ENCODE data around the gene MTF1.

MTF1 gene

DNA sequence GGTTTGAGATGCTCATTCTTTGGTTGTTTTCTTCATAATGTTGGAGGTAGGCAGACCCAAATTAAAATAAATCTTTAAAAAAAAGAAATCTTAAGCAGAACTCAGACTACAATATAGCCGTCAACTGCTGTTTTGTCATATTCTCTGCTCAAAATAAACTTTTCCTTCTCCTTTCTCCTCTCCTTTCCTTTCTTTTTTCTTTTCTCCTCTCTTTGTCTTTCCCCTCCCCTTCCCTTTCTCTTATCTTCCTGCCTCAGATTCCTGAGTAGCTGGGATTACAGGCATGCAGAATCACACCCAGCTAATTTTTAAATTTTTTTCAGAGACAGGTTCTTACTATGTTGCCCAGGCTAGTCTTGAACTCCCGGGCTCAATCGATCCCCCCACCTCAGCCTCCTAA lies 24.8 kb upstream of the MTF1 start:
- TF ChIP-seq ZNF274 (IDR thresholded peaks at IDR 0.05; ENCODE audit: low read depth, low read length): no peak
- no peak for TF ChIP-seq YY1 (IDR thresholded peaks at IDR 0.05; ENCODE audit: insufficient read depth, insufficient read length)
- no peak for TF ChIP-seq SUZ12 (IDR thresholded peaks at IDR 0.05; ENCODE audit: extremely low read depth, insufficient read depth, insufficient read length)
- Histone ChIP-seq H3K27me3 (ENCODE audit: insufficient read depth, insufficient read length) (no peaks in the 10 kb centered on the region), H3K4me1 (ENCODE audit: insufficient read depth, insufficient read length) (no peaks in the 10 kb centered on the region), H3K9ac (ENCODE audit: insufficient read length, low read depth) (no peak overlapping the region), H3K36me3 (ENCODE audit: insufficient read depth, insufficient read length, low read length) (peaks cover 74% of the 10 kb centered on the region), H3K9me3 (ENCODE audit: insufficient read depth, low read length) (no peaks in the 10 kb centered on the region), H3K4me3 (ENCODE audit: insufficient read length, low read depth) (no peak overlapping the region)
- DNase-seq (ENCODE audit: low read depth, low spot score): no peak

GRCh38 chr1:37883671-37884070 lies 24.3 kb upstream of the MTF1 start:
- no peak for TF ChIP-seq SUZ12 (IDR thresholded peaks at IDR 0.05; ENCODE audit: extremely low read depth, insufficient read depth, insufficient read length)
- TF ChIP-seq ZNF274 (IDR thresholded peaks at IDR 0.05; ENCODE audit: low read depth, low read length): no peak
- TF ChIP-seq YY1 (IDR thresholded peaks at IDR 0.05; ENCODE audit: insufficient read depth, insufficient read length): no peak
- Histone ChIP-seq H3K4me1 (ENCODE audit: insufficient read depth, insufficient read length) (no peaks in the 10 kb centered on the region), H3K9me3 (ENCODE audit: insufficient read depth, low read length) (no peaks in the 10 kb centered on the region), H3K4me3 (ENCODE audit: insufficient read length, low read depth) (no peak overlapping the region), H3K9ac (ENCODE audit: insufficient read length, low read depth) (no peak overlapping the region), H3K36me3 (ENCODE audit: insufficient read depth, insufficient read length, low read length) (peaks cover 70% of the 10 kb centered on the region), H3K27me3 (ENCODE audit: insufficient read depth, insufficient read length) (no peaks in the 10 kb centered on the region)
- no peak for DNase-seq (ENCODE audit: low read depth, low spot score)

GRCh38 chr1:37879865-37880264 lies 20.5 kb upstream of the MTF1 start:
- no peak for DNase-seq (ENCODE audit: low read depth, low spot score)
- Histone ChIP-seq H3K9me3 (ENCODE audit: insufficient read depth, low read length) (no peaks in the 10 kb centered on the region), H3K9ac (ENCODE audit: insufficient read length, low read depth) (no peak overlapping the region), H3K36me3 (ENCODE audit: insufficient read depth, insufficient read length, low read length) (peaks cover 66% of the 10 kb centered on the region), H3K27me3 (ENCODE audit: insufficient read depth, insufficient read length) (no peaks in the 10 kb centered on the region), H3K4me3 (ENCODE audit: insufficient read length, low read depth) (no peak overlapping the region), H3K4me1 (ENCODE audit: insufficient read depth, insufficient read length) (no peaks in the 10 kb centered on the region)
- no peak for TF ChIP-seq YY1 (IDR thresholded peaks at IDR 0.05; ENCODE audit: insufficient read depth, insufficient read length)
- no peak for TF ChIP-seq ZNF274 (IDR thresholded peaks at IDR 0.05; ENCODE audit: low read depth, low read length)
- no peak for TF ChIP-seq SUZ12 (IDR thresholded peaks at IDR 0.05; ENCODE audit: extremely low read depth, insufficient read depth, insufficient read length)

GRCh38 chr1:37878071-37878470 lies 18.7 kb upstream of the MTF1 start:
- no peaks in the 10 kb centered on the region for H3K27me3 ChIP-seq (ENCODE audit: insufficient read depth, insufficient read length)
- no peak for DNase-seq (ENCODE audit: low read depth, low spot score)
- H3K4me3 ChIP-seq (ENCODE audit: insufficient read length, low read depth): no peak overlapping the region
- no peaks in the 10 kb centered on the region for H3K9me3 ChIP-seq (ENCODE audit: insufficient read depth, low read length)
- TF ChIP-seq SUZ12 (IDR thresholded peaks at IDR 0.05; ENCODE audit: extremely low read depth, insufficient read depth, insufficient read length) (no peak), YY1 (IDR thresholded peaks at IDR 0.05; ENCODE audit: insufficient read depth, insufficient read length) (no peak), ZNF274 (IDR thresholded peaks at IDR 0.05; ENCODE audit: low read depth, low read length) (no peak)
- H3K4me1 ChIP-seq (ENCODE audit: insufficient read depth, insufficient read length): no peaks in the 10 kb centered on the region
- H3K36me3 ChIP-seq (ENCODE audit: insufficient read depth, insufficient read length, low read length): peaks cover 75% of the 10 kb centered on the region
- H3K9ac ChIP-seq (ENCODE audit: insufficient read length, low read depth): no peak overlapping the region

DNA sequence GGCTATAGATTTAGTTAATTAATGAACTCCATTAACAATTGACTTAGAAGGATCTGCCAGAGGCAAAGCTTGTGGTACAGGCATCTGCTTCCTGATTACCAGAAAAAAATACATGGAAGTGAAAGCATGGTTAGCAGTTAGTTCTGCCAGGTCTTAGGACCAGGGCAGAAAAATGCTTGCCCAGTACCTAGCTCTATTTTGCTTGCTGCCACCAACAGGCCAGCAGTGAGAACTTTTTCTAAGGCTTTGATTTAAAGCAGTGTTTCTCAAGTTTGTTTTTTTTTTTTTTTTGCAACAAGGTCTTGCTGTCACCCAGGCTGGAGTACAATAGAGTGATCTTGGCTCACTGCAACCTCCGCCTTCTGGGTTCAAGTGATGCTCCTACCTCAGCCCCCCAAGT lies 16.4 kb upstream of the MTF1 start:
- no peak overlapping the region for H3K9ac ChIP-seq (ENCODE audit: insufficient read length, low read depth)
- H3K36me3 ChIP-seq (ENCODE audit: insufficient read depth, insufficient read length, low read length): peaks cover 71% of the 10 kb centered on the region
- H3K27me3 ChIP-seq (ENCODE audit: insufficient read depth, insufficient read length): no peaks in the 10 kb centered on the region
- H3K4me3 ChIP-seq (ENCODE audit: insufficient read length, low read depth): no peak overlapping the region
- no peak for TF ChIP-seq ZNF274 (IDR thresholded peaks at IDR 0.05; ENCODE audit: low read depth, low read length)
- H3K4me1 ChIP-seq (ENCODE audit: insufficient read depth, insufficient read length): no peaks in the 10 kb centered on the region
- peak; percentile 16 for DNase-seq (ENCODE audit: low read depth, low spot score)
- H3K9me3 ChIP-seq (ENCODE audit: insufficient read depth, low read length): no peaks in the 10 kb centered on the region

- no peak overlapping the region for H3K9ac ChIP-seq (ENCODE audit: insufficient read length, low read depth)
- no peak for DNase-seq (ENCODE audit: low read depth, low spot score)
- no peak for TF ChIP-seq YY1 (IDR thresholded peaks at IDR 0.05; ENCODE audit: insufficient read depth, insufficient read length)
- TF ChIP-seq SUZ12 (IDR thresholded peaks at IDR 0.05; ENCODE audit: extremely low read depth, insufficient read depth, insufficient read length): no peak
- no peak for TF ChIP-seq ZNF274 (IDR thresholded peaks at IDR 0.05; ENCODE audit: low read depth, low read length)
- H3K36me3 ChIP-seq (ENCODE audit: insufficient read depth, insufficient read length, low read length): peaks cover 71% of the 10 kb centered on the region
- H3K9me3 ChIP-seq (ENCODE audit: insufficient read depth, low read length): no peaks in the 10 kb centered on the region
- no peaks in the 10 kb centered on the region for H3K27me3 ChIP-seq (ENCODE audit: insufficient read depth, insufficient read length)
- no peak overlapping the region for H3K4me3 ChIP-seq (ENCODE audit: insufficient read length, low read depth)
- H3K4me1 ChIP-seq (ENCODE audit: insufficient read depth, insufficient read length): no peaks in the 10 kb centered on the region
Observed at GRCh38 chr1:37872692-37873091, 13.3 kb upstream of the MTF1 start.

- DNase-seq (ENCODE audit: low read depth, low spot score): no peak
- Histone ChIP-seq H3K4me1 (ENCODE audit: insufficient read depth, insufficient read length) (no peaks in the 10 kb centered on the region), H3K27me3 (ENCODE audit: insufficient read depth, insufficient read length) (no peaks in the 10 kb centered on the region), H3K9me3 (ENCODE audit: insufficient read depth, low read length) (no peaks in the 10 kb centered on the region), H3K4me3 (ENCODE audit: insufficient read length, low read depth) (no peak overlapping the region), H3K9ac (ENCODE audit: insufficient read length, low read depth) (no peak overlapping the region), H3K36me3 (ENCODE audit: insufficient read depth, insufficient read length, low read length) (peaks cover 74% of the 10 kb centered on the region)
- TF ChIP-seq YY1 (IDR thresholded peaks at IDR 0.05; ENCODE audit: insufficient read depth, insufficient read length): no peak
- TF ChIP-seq ZNF274 (IDR thresholded peaks at IDR 0.05; ENCODE audit: low read depth, low read length): no peak
- TF ChIP-seq SUZ12 (IDR thresholded peaks at IDR 0.05; ENCODE audit: extremely low read depth, insufficient read depth, insufficient read length): no peak
Observed at GRCh38 chr1:37868466-37868865, 9.1 kb upstream of the MTF1 start.

DNA sequence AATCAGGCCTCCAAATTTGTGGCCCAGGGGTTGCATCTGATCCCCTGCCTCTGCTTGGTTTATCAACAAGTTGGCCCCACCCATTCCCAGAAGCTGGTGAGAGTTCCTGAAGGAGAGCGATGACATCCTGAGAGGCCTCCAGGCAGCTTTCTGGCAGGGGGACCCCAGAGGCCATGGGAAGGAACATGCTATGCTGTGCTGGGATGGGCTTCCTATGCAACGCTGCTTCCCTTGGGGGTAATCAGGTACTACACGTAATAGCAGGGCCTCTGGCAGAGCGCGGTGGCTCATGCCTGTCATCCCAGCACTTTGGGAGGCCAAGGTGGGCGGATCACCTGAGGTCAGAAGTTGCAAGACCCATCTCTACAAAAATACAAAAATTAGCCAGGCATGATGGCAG lies 8.4 kb upstream of the MTF1 start:
- H3K9me3 ChIP-seq (ENCODE audit: insufficient read depth, low read length): no peaks in the 10 kb centered on the region
- no peaks in the 10 kb centered on the region for H3K4me1 ChIP-seq (ENCODE audit: insufficient read depth, insufficient read length)
- H3K36me3 ChIP-seq (ENCODE audit: insufficient read depth, insufficient read length, low read length): peaks cover 71% of the 10 kb centered on the region
- TF ChIP-seq SUZ12 (IDR thresholded peaks at IDR 0.05; ENCODE audit: extremely low read depth, insufficient read depth, insufficient read length) (no peak), YY1 (IDR thresholded peaks at IDR 0.05; ENCODE audit: insufficient read depth, insufficient read length) (no peak), ZNF274 (IDR thresholded peaks at IDR 0.05; ENCODE audit: low read depth, low read length) (no peak)
- H3K9ac ChIP-seq (ENCODE audit: insufficient read length, low read depth): no peak overlapping the region
- DNase-seq (ENCODE audit: low read depth, low spot score): no peak
- H3K4me3 ChIP-seq (ENCODE audit: insufficient read length, low read depth): no peak overlapping the region
- no peaks in the 10 kb centered on the region for H3K27me3 ChIP-seq (ENCODE audit: insufficient read depth, insufficient read length)
